H1 (cell line): ENCODE results near the gene OPCML. TPM values are rescaled to one million over a fixed set of nuclear protein-coding genes. Genes with fewer than 3 reads are reported as not detected.

Experiments
- CTCF ChIA-PET: fragments of 300-600 bp; sonication (Branson Sonifier 250); formaldehyde crosslinking; loops from one replicate; lab custom pipeline; 2021; ENCODE audit not compliant: partially characterized antibody; lab: Charles Lee
- POLR2A ChIA-PET: fragments of 300-600 bp; sonication (Branson Sonifier 250); formaldehyde crosslinking; loops from one replicate; lab custom pipeline; 2021; ENCODE audit warnings: inconsistent platforms; ENCODE audit not compliant: partially characterized antibody; lab: Charles Lee
- DNase-seq, 2 experiments: peaks; one replicate each; pipeline versions ENCODE4 v3.0.0 to v3.0.0-alpha.2; 2010 to 2022; ENCODE audit warnings: low spot score in 2 of 2, low read depth in 1 of 2, mixed read lengths in 1 of 2
- FAIRE-seq: peaks from 2 replicates; lab custom pipeline; 2011; peaks lifted over from hg19 to GRCh38; lab: Jason Lieb, UNC
- H2AFZ ChIP-seq: 2 replicates; pipeline ENCODE4 v1.8.1; 2012; ENCODE audit warnings: low read length, inconsistent platforms
- H2AK5ac ChIP-seq: 2 replicates; pipeline ENCODE4 v1.6.1; 2013; ENCODE audit warnings: low read depth, low read length
- H2BK120ac ChIP-seq: replicated peaks from 2 replicates; pipeline ENCODE3; 2013; ENCODE audit warnings: low read depth, low read length, inconsistent platforms
- H2BK12ac ChIP-seq: 2 replicates; pipeline ENCODE4 v1.6.1; 2013; ENCODE audit warnings: low read depth, low read length
- H2BK15ac ChIP-seq: 2 replicates; pipeline ENCODE4 v1.6.1; 2013; ENCODE audit warnings: low read length
- H2BK20ac ChIP-seq: 2 replicates; pipeline ENCODE4 v1.6.1; 2013; ENCODE audit warnings: low read length
- H2BK5ac ChIP-seq: 2 replicates; pipeline ENCODE4 v1.6.1; 2013; ENCODE audit warnings: low read depth, low read length
- H3K14ac ChIP-seq: 2 replicates; pipeline ENCODE4 v1.6.1; 2013; ENCODE audit warnings: inconsistent platforms; ENCODE audit not compliant: insufficient read length
- H3K18ac ChIP-seq: 2 replicates; pipeline ENCODE4 v1.6.1; 2013; ENCODE audit warnings: low read length; ENCODE audit errors: extremely low read depth
- H3K23ac ChIP-seq: 2 replicates; pipeline ENCODE4 v1.6.1; 2013; ENCODE audit warnings: inconsistent platforms; ENCODE audit not compliant: insufficient read length
- H3K23me2 ChIP-seq: 2 replicates; pipeline ENCODE4 v1.6.1; 2013; ENCODE audit warnings: low read depth, low read length
- H3K27ac ChIP-seq: 2 replicates; pipeline ENCODE4 v1.6.1; 2011; ENCODE audit warnings: low read depth, low read length, inconsistent platforms
- H3K27me3 ChIP-seq, 4 experiments: replicated peaks in 1 of 4; 1 replicate in 1 of 4; 2 replicates in 3 of 4; pipeline versions ENCODE4 v1.6.1 to v1.8.1; 2011 to 2013; ENCODE audit warnings: low read length in 3 of 4, mild to moderate bottlenecking in 3 of 4, inconsistent platforms in 2 of 4, mixed read lengths in 2 of 4, moderate library complexity in 1 of 4; ENCODE audit not compliant: control insufficient read depth in 3 of 4, insufficient read depth in 3 of 4; ENCODE audit errors: extremely low read depth in 1 of 4
- H3K36me3 ChIP-seq, 4 experiments: 2 replicates each; pipeline versions ENCODE4 v1.6.1 to v1.8.1; 2011 to 2013; ENCODE audit warnings: mild to moderate bottlenecking in 4 of 4, low read length in 3 of 4, moderate library complexity in 2 of 4, control low read depth in 1 of 4, inconsistent platforms in 1 of 4; ENCODE audit not compliant: insufficient read depth in 4 of 4, control insufficient read depth in 2 of 4
- H3K4ac ChIP-seq: replicated peaks from 2 replicates; pipeline ENCODE3; 2013; ENCODE audit warnings: low read length, low read depth, mixed read lengths, inconsistent platforms; ENCODE audit not compliant: insufficient read length
- H3K4me1 ChIP-seq, 4 experiments: replicated peaks in 1 of 4; 1 replicate in 1 of 4; 2 replicates in 3 of 4; pipeline versions ENCODE4 v1.6.1 to v1.8.1; 2011 to 2013; ENCODE audit warnings: low read length in 3 of 4, inconsistent platforms in 2 of 4, mixed read lengths in 1 of 4; ENCODE audit not compliant: insufficient read depth in 4 of 4, control insufficient read depth in 3 of 4
- H3K4me2 ChIP-seq, 2 experiments: 2 replicates each; pipeline versions ENCODE4 v1.6.1 to v1.8.1; 2011 to 2013; ENCODE audit warnings: low read depth in 2 of 2, low read length in 2 of 2, control low read depth in 1 of 2, inconsistent platforms in 1 of 2, mild to moderate bottlenecking in 1 of 2; ENCODE audit not compliant: insufficient read depth in 1 of 2
- H3K4me3 ChIP-seq, 4 experiments: fragments of 200-600, 300-600 bp in 1 of 4; sonication (generic), shearing (Covaris generic), sonication (Bioruptor Twin) in 1 of 4; 2 replicates each; pipeline versions ENCODE4 v1.5.1 to v1.8.1; 2011 to 2016; ENCODE audit warnings: low read length in 4 of 4, low read depth in 3 of 4, control low read depth in 2 of 4, inconsistent platforms in 2 of 4, mild to moderate bottlenecking in 2 of 4, mixed read lengths in 1 of 4, moderate library complexity in 1 of 4; ENCODE audit not compliant: insufficient read depth in 2 of 4; ENCODE audit errors: extremely low read depth in 1 of 4
- H3K56ac ChIP-seq: replicated peaks from 2 replicates; pipeline ENCODE3; 2013; ENCODE audit warnings: low read depth, mild to moderate bottlenecking, mixed read lengths, low read length, inconsistent platforms; ENCODE audit not compliant: insufficient read length
- H3K79me1 ChIP-seq: 2 replicates; pipeline ENCODE4 v1.6.1; 2013; ENCODE audit warnings: low read depth, low read length, control low read depth
- H3K79me2 ChIP-seq, 2 experiments: 2 replicates each; pipeline versions ENCODE4 v1.6.1 to v1.8.1; 2012 to 2013; ENCODE audit warnings: low read length in 2 of 2, mild to moderate bottlenecking in 2 of 2, inconsistent platforms in 1 of 2; ENCODE audit not compliant: insufficient read depth in 2 of 2, control insufficient read depth in 1 of 2
- H3K9ac ChIP-seq, 4 experiments: replicated peaks in 1 of 4; 1 replicate in 1 of 4; 2 replicates in 3 of 4; pipeline versions ENCODE4 v1.6.1 to v1.8.1; 2011 to 2013; ENCODE audit warnings: low read depth in 3 of 4, low read length in 3 of 4, control low read depth in 2 of 4, mild to moderate bottlenecking in 2 of 4, moderate library complexity in 2 of 4, inconsistent platforms in 1 of 4; ENCODE audit errors: extremely low read depth in 1 of 4
- H3K9me3 ChIP-seq, 2 experiments: 2 replicates each; pipeline versions ENCODE4 v1.6.1 to v1.8.1; 2012 to 2013; ENCODE audit warnings: mild to moderate bottlenecking in 2 of 2, moderate library complexity in 2 of 2, control low read depth in 1 of 2, inconsistent platforms in 1 of 2, low read depth in 1 of 2, low read length in 1 of 2, mixed read lengths in 1 of 2; ENCODE audit not compliant: insufficient read depth in 2 of 2
- H4K20me1 ChIP-seq, 2 experiments: replicated peaks in 1 of 2; 2 replicates each; pipeline versions ENCODE3 to v1.8.1; 2011 to 2013; ENCODE audit warnings: inconsistent platforms in 2 of 2, low read length in 2 of 2, mild to moderate bottlenecking in 1 of 2; ENCODE audit not compliant: insufficient read depth in 2 of 2, control insufficient read depth in 1 of 2
- H4K5ac ChIP-seq: 2 replicates; pipeline ENCODE4 v1.6.1; 2013; ENCODE audit warnings: low read length, low read depth, mixed read lengths, inconsistent platforms; ENCODE audit not compliant: insufficient read length
- H4K8ac ChIP-seq: 2 replicates; pipeline ENCODE4 v1.8.0; 2013; ENCODE audit warnings: mild to moderate bottlenecking, moderate library complexity, low read length, inconsistent platforms; ENCODE audit not compliant: insufficient read depth; ENCODE audit errors: extremely low read depth
- H4K91ac ChIP-seq: replicated peaks from 2 replicates; pipeline ENCODE3; 2013; ENCODE audit warnings: low read length, mixed read lengths, inconsistent platforms; ENCODE audit not compliant: insufficient read length
- CTCF ChIP-seq, 3 experiments: IDR thresholded peaks; 1 replicate in 2 of 3; 2 replicates in 1 of 3; pipeline versions ENCODE4 v1.5.1 to v1.6.1; 2011; ENCODE audit warnings: low read length in 3 of 3, mild to moderate bottlenecking in 3 of 3, inconsistent platforms in 2 of 3, low read depth in 1 of 3, moderate library complexity in 1 of 3; ENCODE audit not compliant: insufficient read depth in 1 of 3; ENCODE audit errors: control extremely low read depth in 1 of 3
- HDAC6 ChIP-seq: IDR thresholded peaks from one replicate; pipeline ENCODE4 v1.7.1; 2012; ENCODE audit warnings: low read depth, mild to moderate bottlenecking, inconsistent platforms, low read length, moderate library complexity
- JUND ChIP-seq: IDR thresholded peaks from 2 replicates; pipeline ENCODE4 v1.6.1; 2011; ENCODE audit warnings: mild to moderate bottlenecking, improper control_type of control experiment, low read length
- POU5F1 ChIP-seq: IDR thresholded peaks from 2 replicates; pipeline ENCODE4 v1.6.1; 2011; ENCODE audit warnings: low read depth, mild to moderate bottlenecking, low read length, moderate library complexity
- RAD21 ChIP-seq, 2 experiments: IDR thresholded peaks in 1 of 2; conservative IDR thresholded peaks in 1 of 2; 2 replicates each; pipeline ENCODE4 v1.6.1; 2011; ENCODE audit warnings: low read depth in 2 of 2, low read length in 2 of 2, improper control_type of control experiment in 1 of 2, inconsistent platforms in 1 of 2, mild to moderate bottlenecking in 1 of 2, moderate library complexity in 1 of 2
- SAP30 ChIP-seq: fragments of 300-600 bp; sonication (generic); IDR thresholded peaks from 2 replicates; pipeline ENCODE4 v1.7.1; 2012; ENCODE audit warnings: low read length, moderate library complexity, mild to moderate bottlenecking, inconsistent platforms; ENCODE audit not compliant: insufficient read depth, insufficient replicate concordance
- WGBS, 2 experiments: shearing (Covaris generic) in 1 of 2; methylation state at CpG; one replicate each; pipeline versions ENCODE4 v1.1.6 to v1.1.7; 2013 to 2015; ENCODE audit warnings: low lambda C conversion rate in 2 of 2, mixed read lengths in 2 of 2, inconsistent platforms in 1 of 2, low coverage in 1 of 2, missing lambda C conversion rate in 1 of 2; ENCODE audit not compliant: insufficient replicate concordance in 2 of 2, insufficient coverage in 1 of 2, insufficient read length in 1 of 2; ENCODE audit errors: extremely low coverage in 1 of 2, missing lambda C conversion rate in 1 of 2; 5-methylcytosine and 5-hydroxymethylcytosine counted together
- polyA plus RNA-seq, 7 experiments: library from polyadenylated mRNA; depleted of rRNA in 3 of 7; stranded (reverse) in 5 of 7; unstranded in 2 of 7; fragments of >200 nt in 5 of 7; fragments of 200-250 nt in 2 of 7; gene quantifications; 1 replicate in 5 of 7; 2 replicates in 1 of 7; 4 replicates in 1 of 7; pipeline versions ENCODE4 v1.2.1 to v1.2.3, GENCODE V29; 2011 to 2013; ENCODE audit warnings: missing spikeins in 2 of 7, mixed read lengths in 2 of 7
- total RNA-seq: library from RNA; stranded (reverse); fragmentation: NEBNext Ultra II Directional; extraction: Animal tissue kit (Norgen Biotek cat#: 25700); gene quantifications from 2 replicates; pipeline ENCODE4 v1.2.1, GENCODE V29; 2021
- TF ChIP-seq, protein P1 (sequence below): IDR thresholded peaks from 2 replicates; pipeline ENCODE4 v1.6.1; 2012; ENCODE audit warnings: inconsistent platforms

The OPCML gene
- total and polyA plus RNA-seq, 2 of the 8 experiments (the other 6 are each of a cell fraction or from before 2014, with no cell fraction given): 2.3 to 3.1 TPM

DNA sequence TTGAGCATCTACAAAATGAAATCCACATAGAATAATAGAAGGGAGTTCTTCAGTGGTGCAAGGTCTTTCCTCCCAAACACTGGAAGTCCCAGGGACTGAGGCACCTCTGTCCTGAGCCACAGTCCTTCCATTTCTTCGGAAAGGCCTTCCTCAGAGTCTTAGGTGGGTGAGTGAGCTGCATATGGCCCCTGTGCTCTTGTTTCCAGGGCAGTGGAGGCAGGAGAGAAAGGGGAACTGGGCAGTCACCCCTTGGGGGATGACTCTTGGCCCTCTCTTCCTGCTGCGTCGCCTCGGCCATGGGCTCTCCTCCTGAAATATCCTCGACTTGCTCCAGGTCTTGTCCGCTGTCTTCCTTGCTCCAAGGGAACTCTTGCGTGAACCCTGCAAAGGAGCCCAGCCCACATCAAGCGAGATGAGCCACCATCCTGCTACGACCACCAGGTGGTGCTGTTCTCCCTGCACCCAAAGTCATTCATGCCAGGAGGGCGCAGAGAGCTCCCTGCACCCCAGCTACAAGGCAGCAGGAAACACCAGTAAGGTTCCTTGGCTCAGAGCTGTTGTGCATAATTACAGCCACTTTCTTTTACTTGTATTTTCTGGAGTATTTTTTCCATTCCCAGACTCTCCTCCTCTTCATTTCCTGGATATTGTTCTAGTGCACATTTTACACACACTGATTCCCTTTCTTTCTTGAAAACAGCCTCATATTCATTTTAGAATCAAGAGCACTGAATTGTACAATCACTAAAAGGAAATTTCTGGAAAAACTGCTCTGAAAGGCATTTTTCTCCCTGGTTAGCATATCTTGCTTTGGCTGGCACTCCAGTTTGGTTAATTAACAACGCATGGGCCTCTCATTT lies 397.8 kb downstream of the OPCML start:
- Histone ChIP-seq H3K23me2 (no peaks in the 10 kb centered on the region; the same call in 1 of the 2 replicates), H3K27ac (no peak overlapping the region), H3K27me3 (no peaks in the 10 kb centered on the region), H4K91ac (no peak overlapping the region), H4K20me1 (no peaks in the 10 kb centered on the region), H2BK20ac (no peak overlapping the region), H3K56ac (no peak overlapping the region), H2BK120ac (no peak overlapping the region), H2BK5ac (no peak overlapping the region), H4K8ac (peak overlapping the region; percentile 76; the same call in 1 of the 2 replicates), H2AK5ac (no peak overlapping the region), H3K14ac (no peak overlapping the region), H2BK15ac (peak overlapping the region; percentile 9; the same call in 1 of the 2 replicates), H4K5ac (no peak overlapping the region), H3K18ac (no peak overlapping the region; the same call in 1 of the 2 replicates), H2BK12ac (no peak overlapping the region), H3K4me3 (no peak overlapping the region), H3K4me2 (no peak overlapping the region), H3K9me3 (no peaks in the 10 kb centered on the region), H3K9ac (no peak overlapping the region), H3K23ac (no peak overlapping the region), H3K36me3 (no peaks in the 10 kb centered on the region), H3K4me1 (peaks cover 0 to 7% (median 3%) of the 10 kb centered on the region in 4 experiments; a peak in 3 of 7 replicates), H3K4ac (no peak overlapping the region), H3K79me2 (no peaks in the 10 kb centered on the region), H3K79me1 (no peaks in the 10 kb centered on the region), H2AFZ (peak overlapping the region; percentile 88)
- peak; percentile 77 to 83 for DNase-seq
- peak; percentile 95 for FAIRE-seq
- CTCF ChIA-PET: interaction anchor here (0.6 to 5.5 kb wide), 67 partner anchors 10 to 709 kb away, joined by 3 to 84 read pairs (median 3); no protein-coding TSS in a partner anchor
- POLR2A ChIA-PET: interaction anchor here (0.6 to 0.7 kb wide), 2 partner anchors 23 to 590 kb away, joined by 3 to 4 read pairs; no protein-coding TSS in a partner anchor
- 40% methylated on average over 9 of the region's 11 CpGs; no CpG with 5 or more reads in 1 of the 2 experiments for WGBS, 2 experiments
- TF ChIP-seq CTCF (IDR thresholded peaks at IDR 0.05; ENCODE audit: control extremely low read depth in 1 of 3, insufficient read depth in 1 of 3, low read depth in 1 of 3, low read length in 3 of 3) (peak; percentile 92 to 99 (median 97)), POU5F1 (no peak), JUND (0 out of 2 replicates have a peak, but pooled peaks have one; percentile 31), HDAC6 (no peak), SAP30 (no peak), RAD21 (IDR thresholded peaks at IDR 0.05 in 1 of 2, conservative IDR thresholded peaks at IDR 0.05 in 1 of 2; ENCODE audit: low read depth in 2 of 2, low read length in 2 of 2) (peak; percentile 95)
- TF ChIP-seq, protein P1, sequence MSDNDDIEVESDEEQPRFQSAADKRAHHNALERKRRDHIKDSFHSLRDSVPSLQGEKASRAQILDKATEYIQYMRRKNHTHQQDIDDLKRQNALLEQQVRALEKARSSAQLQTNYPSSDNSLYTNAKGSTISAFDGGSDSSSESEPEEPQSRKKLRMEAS: 0 out of 2 replicates have a peak, but pooled peaks have one; percentile 22
